GM23338 (cell line): ENCODE measurements around the gene IGF2BP2. TPM values are rescaled to one million over a fixed set of nuclear protein-coding genes. Genes with fewer than 3 reads are reported as not detected.

Experiments
- ATAC-seq: fragments of 200-7000 bp; cut with Tn5 transposase; 3 replicates; pipeline ENCODE4 v1.9.1; 2020
- DNase-seq: peaks from one replicate; pipeline ENCODE4 v3.0.0-alpha.2; 2015; ENCODE audit warnings: low spot score
- H2AFZ ChIP-seq: fragments of 200-600 bp; sonication (generic); 2 replicates; pipeline ENCODE4 v1.8.0; 2016; ENCODE audit warnings: antibody characterized with exemption, mild to moderate bottlenecking, moderate library complexity
- H3F3A ChIP-seq: fragments of 200-600 bp; sonication (generic); replicated peaks from 2 replicates; pipeline ENCODE4 v1.8.0; 2017; ENCODE audit warnings: antibody characterized with exemption, mixed run types, low read depth
- H3K27ac ChIP-seq: fragments of 200-600 bp; sonication (generic); 2 replicates; pipeline ENCODE4 v1.6.1; 2016; ENCODE audit warnings: low read depth
- H3K27me3 ChIP-seq: fragments of 200-600 bp; sonication (generic); 2 replicates; pipeline ENCODE4 v1.8.0; 2016; ENCODE audit warnings: mild to moderate bottlenecking, mixed run types, moderate library complexity; ENCODE audit not compliant: insufficient read depth
- H3K36me3 ChIP-seq: fragments of 200-600 bp; sonication (generic); 2 replicates; pipeline ENCODE4 v1.8.0; 2016; ENCODE audit warnings: mild to moderate bottlenecking; ENCODE audit not compliant: insufficient read depth
- H3K4me1 ChIP-seq: fragments of 200-600 bp; sonication (generic); 2 replicates; pipeline ENCODE4 v1.8.0; 2016; ENCODE audit warnings: mild to moderate bottlenecking, moderate library complexity; ENCODE audit not compliant: insufficient read depth
- H3K4me2 ChIP-seq: fragments of 200-600 bp; sonication (generic); 2 replicates; pipeline ENCODE4 v1.7.1; 2017; ENCODE audit warnings: mixed run types
- H3K4me3 ChIP-seq: fragments of 200-600 bp; sonication (generic); 2 replicates; pipeline ENCODE4 v1.6.1; 2016; ENCODE audit warnings: mixed run types
- H3K79me2 ChIP-seq: fragments of 200-600 bp; sonication (generic); replicated peaks from 2 replicates; pipeline ENCODE4 v1.8.0; 2017; ENCODE audit warnings: mild to moderate bottlenecking; ENCODE audit not compliant: insufficient read depth
- H3K9me2 ChIP-seq: fragments of 200-600 bp; sonication (generic); 2 replicates; pipeline ENCODE4 v1.8.0; 2017; ENCODE audit not compliant: insufficient read depth
- H4K20me1 ChIP-seq: fragments of 200-600 bp; sonication (generic); replicated peaks from 2 replicates; pipeline ENCODE4 v1.8.0; 2017; ENCODE audit warnings: mild to moderate bottlenecking; ENCODE audit not compliant: insufficient read depth
- H3K27ac Mint-ChIP-seq: 2 replicates; pipeline ENCODE4 v1.8.0; 2020; ENCODE audit warnings: inconsistent platforms, mild to moderate bottlenecking, moderate library complexity, mixed read lengths
- H3K27me3 Mint-ChIP-seq: 3 replicates; pipeline ENCODE4 v1.8.0; 2022; ENCODE audit warnings: low read depth, mild to moderate bottlenecking, moderate library complexity, mixed read lengths, inconsistent platforms; ENCODE audit not compliant: insufficient read depth, poor library complexity
- H3K36me3 Mint-ChIP-seq: 3 replicates; pipeline ENCODE4 v1.8.0; 2021; ENCODE audit warnings: low read depth, mild to moderate bottlenecking, inconsistent platforms, moderate library complexity, mixed read lengths
- H3K4me1 Mint-ChIP-seq: 3 replicates; pipeline ENCODE4 v1.8.0; 2020; ENCODE audit warnings: mild to moderate bottlenecking, inconsistent platforms, mixed read lengths
- H3K4me3 Mint-ChIP-seq: 3 replicates; pipeline ENCODE4 v1.8.0; 2021; ENCODE audit warnings: moderate library complexity, mild to moderate bottlenecking, inconsistent platforms, mixed read lengths
- H3K9me3 Mint-ChIP-seq: 3 replicates; pipeline ENCODE4 v1.8.0; 2020; ENCODE audit warnings: moderate library complexity, mild to moderate bottlenecking, inconsistent platforms, mixed read lengths
- CREB1 ChIP-seq: fragments of 250-450 bp; sonication (Bioruptor Pico); IDR thresholded peaks from 2 replicates; pipeline ENCODE4 v1.5.0; 2020; ENCODE audit warnings: low read depth, mild to moderate bottlenecking, moderate library complexity
- EZH2 ChIP-seq: fragments of 200-600 bp; sonication (generic); IDR thresholded peaks from one replicate; pipeline ENCODE4 v1.8.0; 2017; ENCODE audit warnings: antibody characterized with exemption, mild to moderate bottlenecking, low read depth; ENCODE audit not compliant: unreplicated experiment
- JUNB ChIP-seq: IDR thresholded peaks from one replicate; pipeline ENCODE4 v1.6.1; 2016; ENCODE audit warnings: antibody characterized with exemption; ENCODE audit not compliant: unreplicated experiment
- NANOG ChIP-seq: IDR thresholded peaks from 2 replicates; pipeline ENCODE4 v1.6.1; 2016; ENCODE audit warnings: antibody characterized with exemption, borderline replicate concordance
- POLR2AphosphoS5 ChIP-seq: IDR thresholded peaks from 2 replicates; pipeline ENCODE4 v1.6.1; 2016; ENCODE audit warnings: antibody characterized with exemption, low read depth
- STAT1 ChIP-seq: IDR thresholded peaks from one replicate; pipeline ENCODE4 v1.6.1; 2016; ENCODE audit warnings: antibody characterized with exemption; ENCODE audit not compliant: unreplicated experiment
- ZNF114 ChIP-seq: fragments of 250-450 bp; sonication (Bioruptor Pico); IDR thresholded peaks from 2 replicates; pipeline ENCODE4 v1.5.0; 2020; ENCODE audit warnings: mild to moderate bottlenecking, moderate library complexity
- polyA plus RNA-seq: library from polyadenylated mRNA; unstranded; fragments of >200 nt; fragmentation: Nextera tagmentation; extraction: Ambion mirVana; gene quantifications from 2 replicates; pipeline ENCODE4 v1.2.1, GENCODE V29; 2016
- total RNA-seq: library from RNA; depleted of rRNA; stranded (reverse); fragments of >200 nt; shearing (Covaris generic); gene quantifications from 2 replicates; pipeline ENCODE4 v1.2.3, GENCODE V29; 2014
- TF ChIP-seq, protein P1 (sequence below): IDR thresholded peaks from 2 replicates; pipeline ENCODE4 v1.6.1; 2016; ENCODE audit warnings: antibody characterized with exemption
- TF ChIP-seq, protein P2 (sequence below): IDR thresholded peaks from one replicate; pipeline ENCODE4 v1.6.1; 2018; ENCODE audit warnings: antibody characterized with exemption; ENCODE audit not compliant: unreplicated experiment
- TF ChIP-seq, protein P3 (sequence below): fragments of 250-450 bp; sonication (Bioruptor Pico); IDR thresholded peaks from 2 replicates; pipeline ENCODE4 v1.5.0; 2020; ENCODE audit warnings: mild to moderate bottlenecking, moderate library complexity

The IGF2BP2 gene
- total and polyA plus RNA-seq, 2 experiments from 2014 or later, result 82.9 to 84.5 TPM

DNA sequence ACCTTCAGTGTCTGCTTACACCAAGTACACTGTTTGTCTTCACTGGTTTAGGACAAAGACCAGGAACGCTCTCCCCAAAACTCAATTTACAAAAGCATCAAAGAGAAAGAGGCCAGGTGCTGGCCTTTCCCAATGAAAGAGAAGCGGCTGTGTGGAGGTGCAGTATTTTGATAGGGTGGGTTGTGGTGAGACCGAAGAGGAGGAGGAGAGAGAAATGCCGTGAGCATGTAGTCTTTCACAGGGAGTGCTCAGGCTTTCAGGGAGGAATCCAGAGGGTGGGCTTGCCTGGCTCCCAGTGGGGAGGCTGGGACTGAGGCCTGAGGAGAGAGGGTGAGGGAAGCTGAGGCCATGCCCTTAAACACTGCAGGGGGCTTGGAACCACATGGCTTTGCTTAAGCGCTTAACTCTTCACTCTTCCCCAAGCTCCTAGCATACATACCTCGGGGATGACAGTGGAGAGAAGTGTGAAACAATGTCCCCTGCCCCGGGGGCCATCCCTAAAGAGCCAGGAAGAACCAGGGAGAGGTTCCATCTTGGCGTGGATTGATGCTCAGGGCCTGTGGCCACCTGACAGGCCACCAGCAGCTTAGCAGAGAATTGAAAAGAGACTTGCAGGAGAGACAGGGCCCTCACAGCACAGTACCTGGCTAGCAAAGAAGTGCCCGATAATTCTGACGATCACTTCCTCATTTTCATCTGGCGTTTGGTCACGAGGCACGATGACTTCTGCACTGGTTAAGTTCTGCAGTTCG, 178.3 kb downstream of the IGF2BP2 start:
- Histone ChIP-seq H3F3A (peaks cover 4% of the 10 kb centered on the region; the same call in 1 of the 2 replicates), H4K20me1 (no peaks in the 10 kb centered on the region; the same call in 1 of the 2 replicates), H2AFZ (no peak overlapping the region), H3K36me3 (peaks cover 24% of the 10 kb centered on the region), H3K27ac (peak overlapping the region; percentile 78), H3K27me3 (no peaks in the 10 kb centered on the region), H3K79me2 (no peaks in the 10 kb centered on the region), H3K4me2 (peak overlapping the region; percentile 57; the same call in 1 of the 2 replicates), H3K4me1 (peaks cover 12% of the 10 kb centered on the region; the same call in 1 of the 2 replicates), H3K9me2 (no peaks in the 10 kb centered on the region), H3K4me3 (no peak overlapping the region)
- H3K27ac Mint-ChIP-seq, result peak overlapping the region; percentile 84
- DNase-seq, result peak; percentile 39
- peak overlapping the region; percentile 36; the same call in 1 of the 3 replicates for H3K4me3 Mint-ChIP-seq
- peaks cover 21% of the 10 kb centered on the region for H3K27me3 Mint-ChIP-seq
- peaks cover 80% of the 10 kb centered on the region for H3K36me3 Mint-ChIP-seq
- no peaks in the 10 kb centered on the region for H3K9me3 Mint-ChIP-seq
- TF ChIP-seq STAT1 (no peak), EZH2 (no peak), CREB1 (CRISPR knock-in tag) (no peak), NANOG (no peak), JUNB (no peak), ZNF114 (no peak), POLR2AphosphoS5 (no peak)
- TF ChIP-seq, protein P1, sequence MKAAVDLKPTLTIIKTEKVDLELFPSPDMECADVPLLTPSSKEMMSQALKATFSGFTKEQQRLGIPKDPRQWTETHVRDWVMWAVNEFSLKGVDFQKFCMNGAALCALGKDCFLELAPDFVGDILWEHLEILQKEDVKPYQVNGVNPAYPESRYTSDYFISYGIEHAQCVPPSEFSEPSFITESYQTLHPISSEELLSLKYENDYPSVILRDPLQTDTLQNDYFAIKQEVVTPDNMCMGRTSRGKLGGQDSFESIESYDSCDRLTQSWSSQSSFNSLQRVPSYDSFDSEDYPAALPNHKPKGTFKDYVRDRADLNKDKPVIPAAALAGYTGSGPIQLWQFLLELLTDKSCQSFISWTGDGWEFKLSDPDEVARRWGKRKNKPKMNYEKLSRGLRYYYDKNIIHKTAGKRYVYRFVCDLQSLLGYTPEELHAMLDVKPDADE, result no peak
- TF ChIP-seq, protein P2, sequence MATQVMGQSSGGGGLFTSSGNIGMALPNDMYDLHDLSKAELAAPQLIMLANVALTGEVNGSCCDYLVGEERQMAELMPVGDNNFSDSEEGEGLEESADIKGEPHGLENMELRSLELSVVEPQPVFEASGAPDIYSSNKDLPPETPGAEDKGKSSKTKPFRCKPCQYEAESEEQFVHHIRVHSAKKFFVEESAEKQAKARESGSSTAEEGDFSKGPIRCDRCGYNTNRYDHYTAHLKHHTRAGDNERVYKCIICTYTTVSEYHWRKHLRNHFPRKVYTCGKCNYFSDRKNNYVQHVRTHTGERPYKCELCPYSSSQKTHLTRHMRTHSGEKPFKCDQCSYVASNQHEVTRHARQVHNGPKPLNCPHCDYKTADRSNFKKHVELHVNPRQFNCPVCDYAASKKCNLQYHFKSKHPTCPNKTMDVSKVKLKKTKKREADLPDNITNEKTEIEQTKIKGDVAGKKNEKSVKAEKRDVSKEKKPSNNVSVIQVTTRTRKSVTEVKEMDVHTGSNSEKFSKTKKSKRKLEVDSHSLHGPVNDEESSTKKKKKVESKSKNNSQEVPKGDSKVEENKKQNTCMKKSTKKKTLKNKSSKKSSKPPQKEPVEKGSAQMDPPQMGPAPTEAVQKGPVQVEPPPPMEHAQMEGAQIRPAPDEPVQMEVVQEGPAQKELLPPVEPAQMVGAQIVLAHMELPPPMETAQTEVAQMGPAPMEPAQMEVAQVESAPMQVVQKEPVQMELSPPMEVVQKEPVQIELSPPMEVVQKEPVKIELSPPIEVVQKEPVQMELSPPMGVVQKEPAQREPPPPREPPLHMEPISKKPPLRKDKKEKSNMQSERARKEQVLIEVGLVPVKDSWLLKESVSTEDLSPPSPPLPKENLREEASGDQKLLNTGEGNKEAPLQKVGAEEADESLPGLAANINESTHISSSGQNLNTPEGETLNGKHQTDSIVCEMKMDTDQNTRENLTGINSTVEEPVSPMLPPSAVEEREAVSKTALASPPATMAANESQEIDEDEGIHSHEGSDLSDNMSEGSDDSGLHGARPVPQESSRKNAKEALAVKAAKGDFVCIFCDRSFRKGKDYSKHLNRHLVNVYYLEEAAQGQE, result no peak
- TF ChIP-seq, protein P3, sequence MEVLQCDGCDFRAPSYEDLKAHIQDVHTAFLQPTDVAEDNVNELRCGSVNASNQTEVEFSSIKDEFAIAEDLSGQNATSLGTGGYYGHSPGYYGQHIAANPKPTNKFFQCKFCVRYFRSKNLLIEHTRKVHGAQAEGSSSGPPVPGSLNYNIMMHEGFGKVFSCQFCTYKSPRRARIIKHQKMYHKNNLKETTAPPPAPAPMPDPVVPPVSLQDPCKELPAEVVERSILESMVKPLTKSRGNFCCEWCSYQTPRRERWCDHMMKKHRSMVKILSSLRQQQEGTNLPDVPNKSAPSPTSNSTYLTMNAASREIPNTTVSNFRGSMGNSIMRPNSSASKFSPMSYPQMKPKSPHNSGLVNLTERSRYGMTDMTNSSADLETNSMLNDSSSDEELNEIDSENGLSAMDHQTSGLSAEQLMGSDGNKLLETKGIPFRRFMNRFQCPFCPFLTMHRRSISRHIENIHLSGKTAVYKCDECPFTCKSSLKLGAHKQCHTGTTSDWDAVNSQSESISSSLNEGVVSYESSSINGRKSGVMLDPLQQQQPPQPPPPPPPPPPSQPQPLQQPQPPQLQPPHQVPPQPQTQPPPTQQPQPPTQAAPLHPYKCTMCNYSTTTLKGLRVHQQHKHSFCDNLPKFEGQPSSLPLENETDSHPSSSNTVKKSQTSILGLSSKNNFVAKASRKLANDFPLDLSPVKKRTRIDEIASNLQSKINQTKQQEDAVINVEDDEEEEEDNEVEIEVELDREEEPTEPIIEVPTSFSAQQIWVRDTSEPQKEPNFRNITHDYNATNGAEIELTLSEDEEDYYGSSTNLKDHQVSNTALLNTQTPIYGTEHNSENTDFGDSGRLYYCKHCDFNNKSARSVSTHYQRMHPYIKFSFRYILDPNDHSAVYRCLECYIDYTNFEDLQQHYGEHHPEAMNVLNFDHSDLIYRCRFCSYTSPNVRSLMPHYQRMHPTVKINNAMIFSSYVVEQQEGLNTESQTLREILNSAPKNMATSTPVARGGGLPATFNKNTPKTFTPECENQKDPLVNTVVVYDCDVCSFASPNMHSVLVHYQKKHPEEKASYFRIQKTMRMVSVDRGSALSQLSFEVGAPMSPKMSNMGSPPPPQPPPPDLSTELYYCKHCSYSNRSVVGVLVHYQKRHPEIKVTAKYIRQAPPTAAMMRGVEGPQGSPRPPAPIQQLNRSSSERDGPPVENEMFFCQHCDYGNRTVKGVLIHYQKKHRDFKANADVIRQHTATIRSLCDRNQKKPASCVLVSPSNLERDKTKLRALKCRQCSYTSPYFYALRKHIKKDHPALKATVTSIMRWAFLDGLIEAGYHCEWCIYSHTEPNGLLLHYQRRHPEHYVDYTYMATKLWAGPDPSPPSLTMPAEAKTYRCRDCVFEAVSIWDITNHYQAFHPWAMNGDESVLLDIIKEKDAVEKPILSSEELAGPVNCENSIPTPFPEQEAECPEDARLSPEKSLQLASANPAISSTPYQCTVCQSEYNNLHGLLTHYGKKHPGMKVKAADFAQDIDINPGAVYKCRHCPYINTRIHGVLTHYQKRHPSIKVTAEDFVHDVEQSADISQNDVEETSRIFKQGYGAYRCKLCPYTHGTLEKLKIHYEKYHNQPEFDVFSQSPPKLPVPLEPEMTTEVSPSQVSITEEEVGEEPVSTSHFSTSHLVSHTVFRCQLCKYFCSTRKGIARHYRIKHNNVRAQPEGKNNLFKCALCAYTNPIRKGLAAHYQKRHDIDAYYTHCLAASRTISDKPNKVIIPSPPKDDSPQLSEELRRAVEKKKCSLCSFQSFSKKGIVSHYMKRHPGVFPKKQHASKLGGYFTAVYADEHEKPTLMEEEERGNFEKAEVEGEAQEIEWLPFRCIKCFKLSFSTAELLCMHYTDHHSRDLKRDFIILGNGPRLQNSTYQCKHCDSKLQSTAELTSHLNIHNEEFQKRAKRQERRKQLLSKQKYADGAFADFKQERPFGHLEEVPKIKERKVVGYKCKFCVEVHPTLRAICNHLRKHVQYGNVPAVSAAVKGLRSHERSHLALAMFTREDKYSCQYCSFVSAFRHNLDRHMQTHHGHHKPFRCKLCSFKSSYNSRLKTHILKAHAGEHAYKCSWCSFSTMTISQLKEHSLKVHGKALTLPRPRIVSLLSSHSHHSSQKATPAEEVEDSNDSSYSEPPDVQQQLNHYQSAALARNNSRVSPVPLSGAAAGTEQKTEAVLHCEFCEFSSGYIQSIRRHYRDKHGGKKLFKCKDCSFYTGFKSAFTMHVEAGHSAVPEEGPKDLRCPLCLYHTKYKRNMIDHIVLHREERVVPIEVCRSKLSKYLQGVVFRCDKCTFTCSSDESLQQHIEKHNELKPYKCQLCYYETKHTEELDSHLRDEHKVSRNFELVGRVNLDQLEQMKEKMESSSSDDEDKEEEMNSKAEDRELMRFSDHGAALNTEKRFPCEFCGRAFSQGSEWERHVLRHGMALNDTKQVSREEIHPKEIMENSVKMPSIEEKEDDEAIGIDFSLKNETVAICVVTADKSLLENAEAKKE (CRISPR knock-in tag), result no peak
- peak; percentile 52 for ATAC-seq
- peaks cover 33% of the 10 kb centered on the region for H3K4me1 Mint-ChIP-seq
